Neural cell (in vitro differentiated cells): Measurements from ENCODE around the gene TOMM7. TPM values are rescaled to one million over a fixed set of nuclear protein-coding genes. Genes with fewer than 3 reads are reported as not detected.

ENCODE experiments used
- H2AFZ ChIP-seq: fragments of 200-600, 300-800 bp; sonication (generic), shearing (Covaris generic); 2 replicates; pipeline ENCODE4 v1.6.0; 2014; ENCODE audit warnings: low read depth, mild to moderate bottlenecking, antibody characterized with exemption, low read length, moderate library complexity
- H3F3A ChIP-seq: fragments of 200-600 bp; shearing (Covaris generic); 2 replicates; pipeline ENCODE4 v1.6.1; 2016; ENCODE audit warnings: mild to moderate bottlenecking, moderate library complexity, mixed read lengths, antibody characterized with exemption, low read length; ENCODE audit not compliant: insufficient read depth, poor library complexity, severe bottlenecking
- H3K27ac ChIP-seq: fragments of 200-600, 300-800 bp; sonication (generic), shearing (Covaris generic); 2 replicates; pipeline ENCODE4 v1.5.1; 2014; ENCODE audit warnings: mild to moderate bottlenecking, low read length, moderate library complexity
- H3K27me3 ChIP-seq: fragments of 300-800, 200-600 bp; sonication (generic), shearing (Covaris generic); 2 replicates; pipeline ENCODE4 v1.6.0; 2014; ENCODE audit warnings: mild to moderate bottlenecking, low read depth, low read length, moderate library complexity; ENCODE audit not compliant: insufficient read depth
- H3K36me3 ChIP-seq: fragments of 300-800, 200-600 bp; sonication (generic), shearing (Covaris generic); 2 replicates; pipeline ENCODE4 v1.5.1; 2014; ENCODE audit warnings: mild to moderate bottlenecking, antibody characterized with exemption, low read length, moderate library complexity; ENCODE audit not compliant: insufficient read depth
- H3K4me2 ChIP-seq: fragments of 300-800, 200-600 bp; sonication (generic), shearing (Covaris generic); 2 replicates; pipeline ENCODE4 v1.6.0; 2014; ENCODE audit warnings: mild to moderate bottlenecking, low read length
- H3K4me3 ChIP-seq: fragments of 300-800, 200-600 bp; sonication (generic), shearing (Covaris generic); 2 replicates; pipeline ENCODE4 v1.5.1; 2014; ENCODE audit warnings: mild to moderate bottlenecking, low read length, moderate library complexity
- H3K79me2 ChIP-seq: fragments of 200-600 bp; shearing (Covaris generic); replicated peaks from 2 replicates; pipeline ENCODE4 v1.6.0; 2014; ENCODE audit warnings: mild to moderate bottlenecking, low read length, moderate library complexity; ENCODE audit not compliant: insufficient read depth
- H3K9ac ChIP-seq: fragments of 300-800, 200-600 bp; sonication (generic), shearing (Covaris generic); 2 replicates; pipeline ENCODE4 v1.6.1; 2016; ENCODE audit warnings: mild to moderate bottlenecking, low read length, mixed read lengths
- H3K9me2 ChIP-seq: fragments of 200-600 bp; shearing (Covaris generic); 2 replicates; pipeline ENCODE4 v1.6.1; 2016; ENCODE audit warnings: mild to moderate bottlenecking, low read length, mixed read lengths; ENCODE audit not compliant: insufficient read depth
- H3K9me3 ChIP-seq: fragments of 200-600, 300-800 bp; sonication (generic), shearing (Covaris generic); 2 replicates; pipeline ENCODE4 v1.6.1; 2016; ENCODE audit warnings: mild to moderate bottlenecking, mixed run types, low read length, moderate library complexity, mixed read lengths
- H4K20me1 ChIP-seq: fragments of 200-600 bp; shearing (Covaris generic); 2 replicates; pipeline ENCODE4 v1.6.1; 2016; ENCODE audit warnings: mild to moderate bottlenecking, mixed run types; ENCODE audit not compliant: insufficient read depth
- CTCF ChIP-seq: fragments of 450-650 bp; IDR thresholded peaks from 2 replicates; pipeline ENCODE4 v1.5.1; 2014; ENCODE audit warnings: antibody characterized with exemption, mild to moderate bottlenecking, moderate library complexity; ENCODE audit not compliant: poor library complexity, severe bottlenecking
- EP300 ChIP-seq: fragments of 450-650 bp; conservative IDR thresholded peaks from 2 replicates; pipeline ENCODE4 v1.6.1; 2014; ENCODE audit warnings: antibody characterized with exemption, mild to moderate bottlenecking, moderate library complexity; ENCODE audit not compliant: poor library complexity, severe bottlenecking
- EZH2 ChIP-seq: fragments of 200-600, 300-800 bp; shearing (Covaris generic), sonication (generic); IDR thresholded peaks from 2 replicates; pipeline ENCODE4 v1.6.1; 2014; ENCODE audit warnings: antibody characterized with exemption, low read length, borderline replicate concordance, mild to moderate bottlenecking; ENCODE audit not compliant: insufficient read depth, poor library complexity, severe bottlenecking
- MXI1 ChIP-seq: fragments of 450-650 bp; conservative IDR thresholded peaks from 2 replicates; pipeline ENCODE4 v1.6.1; 2014; ENCODE audit warnings: antibody characterized with exemption, mild to moderate bottlenecking; ENCODE audit not compliant: poor library complexity, severe bottlenecking
- POLR2AphosphoS5 ChIP-seq: IDR thresholded peaks from 2 replicates; pipeline ENCODE4 v1.6.1; 2012
- RAD21 ChIP-seq: fragments of 450-650 bp; conservative IDR thresholded peaks from 2 replicates; pipeline ENCODE4 v1.6.1; 2014; ENCODE audit warnings: antibody characterized with exemption, mild to moderate bottlenecking, moderate library complexity
- SMC3 ChIP-seq: fragments of 450-650 bp; conservative IDR thresholded peaks from 2 replicates; pipeline ENCODE4 v1.6.1; 2014; ENCODE audit warnings: antibody characterized with exemption, mild to moderate bottlenecking, moderate library complexity; ENCODE audit not compliant: poor library complexity
- TAF1 ChIP-seq: IDR thresholded peaks from 2 replicates; pipeline ENCODE4 v1.6.1; 2012; ENCODE audit warnings: low read depth
- polyA plus RNA-seq: library from polyadenylated mRNA; depleted of rRNA; stranded (reverse); fragments of >200 nt; gene quantifications from 2 replicates; pipeline ENCODE4 v1.2.3, GENCODE V29; 2014
- TF ChIP-seq, protein P1 (sequence below): IDR thresholded peaks from 2 replicates; pipeline ENCODE4 v1.6.1; 2012; ENCODE audit warnings: borderline replicate concordance

TOMM7 gene
- polyA plus RNA-seq, 1 donor from 2014 or later = 241 TPM

DNA sequence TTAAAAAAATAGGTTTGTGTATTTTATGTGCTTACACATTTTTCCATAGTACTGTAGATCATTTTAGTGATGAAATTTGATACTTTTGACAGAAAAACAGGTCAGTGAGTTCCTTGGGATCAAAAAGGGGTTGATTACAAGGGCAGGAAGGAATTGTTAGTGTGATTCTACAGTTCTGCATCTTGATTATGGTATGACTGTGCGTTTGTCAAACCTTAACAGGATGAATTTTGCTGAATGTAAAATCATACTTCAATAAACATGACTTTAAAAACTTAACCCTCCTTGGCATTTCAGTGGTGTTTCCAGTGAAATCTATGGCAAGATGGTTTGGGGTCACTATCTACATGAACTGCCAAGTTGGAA lies 35.6 kb upstream of the TOMM7 start:
- Histone ChIP-seq H3K79me2 (no peaks in the 10 kb centered on the region), H3K4me3 (no peak overlapping the region), H2AFZ (no peak overlapping the region), H3K9me2 (no peaks in the 10 kb centered on the region), H3K27me3 (peaks cover 22% of the 10 kb centered on the region), H3K9ac (no peak overlapping the region), H3F3A (no peaks in the 10 kb centered on the region), H3K27ac (no peak overlapping the region), H3K9me3 (no peaks in the 10 kb centered on the region), H3K4me2 (no peak overlapping the region), H4K20me1 (no peaks in the 10 kb centered on the region), H3K36me3 (no peaks in the 10 kb centered on the region)
- TF ChIP-seq EZH2 = no peak
- TF ChIP-seq TAF1 = no peak
- TF ChIP-seq CTCF = no peak
- TF ChIP-seq MXI1 = no peak
- no peak for TF ChIP-seq RAD21
- no peak for TF ChIP-seq POLR2AphosphoS5
- no peak for TF ChIP-seq EP300
- TF ChIP-seq SMC3 = no peak
- TF ChIP-seq, protein P1, sequence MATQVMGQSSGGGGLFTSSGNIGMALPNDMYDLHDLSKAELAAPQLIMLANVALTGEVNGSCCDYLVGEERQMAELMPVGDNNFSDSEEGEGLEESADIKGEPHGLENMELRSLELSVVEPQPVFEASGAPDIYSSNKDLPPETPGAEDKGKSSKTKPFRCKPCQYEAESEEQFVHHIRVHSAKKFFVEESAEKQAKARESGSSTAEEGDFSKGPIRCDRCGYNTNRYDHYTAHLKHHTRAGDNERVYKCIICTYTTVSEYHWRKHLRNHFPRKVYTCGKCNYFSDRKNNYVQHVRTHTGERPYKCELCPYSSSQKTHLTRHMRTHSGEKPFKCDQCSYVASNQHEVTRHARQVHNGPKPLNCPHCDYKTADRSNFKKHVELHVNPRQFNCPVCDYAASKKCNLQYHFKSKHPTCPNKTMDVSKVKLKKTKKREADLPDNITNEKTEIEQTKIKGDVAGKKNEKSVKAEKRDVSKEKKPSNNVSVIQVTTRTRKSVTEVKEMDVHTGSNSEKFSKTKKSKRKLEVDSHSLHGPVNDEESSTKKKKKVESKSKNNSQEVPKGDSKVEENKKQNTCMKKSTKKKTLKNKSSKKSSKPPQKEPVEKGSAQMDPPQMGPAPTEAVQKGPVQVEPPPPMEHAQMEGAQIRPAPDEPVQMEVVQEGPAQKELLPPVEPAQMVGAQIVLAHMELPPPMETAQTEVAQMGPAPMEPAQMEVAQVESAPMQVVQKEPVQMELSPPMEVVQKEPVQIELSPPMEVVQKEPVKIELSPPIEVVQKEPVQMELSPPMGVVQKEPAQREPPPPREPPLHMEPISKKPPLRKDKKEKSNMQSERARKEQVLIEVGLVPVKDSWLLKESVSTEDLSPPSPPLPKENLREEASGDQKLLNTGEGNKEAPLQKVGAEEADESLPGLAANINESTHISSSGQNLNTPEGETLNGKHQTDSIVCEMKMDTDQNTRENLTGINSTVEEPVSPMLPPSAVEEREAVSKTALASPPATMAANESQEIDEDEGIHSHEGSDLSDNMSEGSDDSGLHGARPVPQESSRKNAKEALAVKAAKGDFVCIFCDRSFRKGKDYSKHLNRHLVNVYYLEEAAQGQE = no peak

DNA sequence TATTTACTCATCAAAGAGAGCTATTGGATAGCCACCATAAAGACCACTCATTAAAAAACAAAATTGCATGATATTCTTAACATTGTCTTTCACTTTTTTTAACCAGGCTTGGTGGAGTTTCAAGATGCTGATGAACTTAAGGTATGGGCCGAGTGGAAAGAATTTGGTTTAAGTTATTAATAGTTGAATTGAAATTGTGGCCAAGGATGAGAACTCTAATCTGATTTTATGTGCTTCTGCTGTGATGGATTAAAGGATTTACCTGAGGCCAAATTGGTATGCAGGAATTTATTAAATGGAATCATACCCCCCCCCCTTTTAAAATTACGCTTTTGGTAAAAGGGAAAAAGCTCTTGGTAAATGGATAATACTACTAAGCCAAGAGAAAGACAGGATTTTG lies 33.8 kb upstream of the TOMM7 start:
- TF ChIP-seq, protein P1 = no peak
- TF ChIP-seq EP300 (no peak), SMC3 (no peak)
- Histone ChIP-seq H3K27me3 (peaks cover 25% of the 10 kb centered on the region), H3K4me3 (no peak overlapping the region), H3K79me2 (no peaks in the 10 kb centered on the region), H3K4me2 (no peak overlapping the region), H4K20me1 (no peaks in the 10 kb centered on the region), H2AFZ (no peak overlapping the region), H3K9me3 (no peaks in the 10 kb centered on the region), H3K9me2 (no peaks in the 10 kb centered on the region), H3K27ac (no peak overlapping the region), H3K36me3 (no peaks in the 10 kb centered on the region), H3K9ac (no peak overlapping the region), H3F3A (no peaks in the 10 kb centered on the region)
